Right forelimb (tissue), 1 donor: ENCODE measurements around the gene FHIT.

ENCODE experiments used
- DNase-seq: peaks from one replicate; pipeline ENCODE4 v3.0.0-alpha.2; 2018

The FHIT gene

GRCh38 chr3:59885899-59886400, 1365.3 kb downstream of the FHIT start:
- no peak for DNase-seq

- DNase-seq = no peak
Measured at GRCh38 chr3:59885101-59885500, 1366.2 kb downstream of the FHIT start.

DNA sequence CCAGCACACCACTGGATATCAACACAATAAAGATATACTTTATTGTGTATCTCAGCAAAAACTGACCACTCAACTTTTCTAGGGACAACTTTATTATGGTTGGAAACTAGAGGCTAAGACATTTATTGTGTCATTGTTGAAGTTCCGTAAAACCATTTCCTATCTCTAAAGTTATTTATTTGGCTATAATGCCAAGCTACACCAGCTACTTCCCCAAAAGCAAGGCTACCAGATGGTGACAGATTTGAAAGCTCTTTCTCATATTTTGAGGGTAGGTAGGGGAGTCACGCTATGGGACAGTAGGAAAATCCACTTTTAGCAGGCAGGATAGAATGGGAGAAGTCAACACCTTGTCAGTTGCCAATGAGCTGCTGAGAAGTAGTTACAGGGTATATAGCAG, 1366.8 kb downstream of the FHIT start:
- no peak for DNase-seq

- no peak for DNase-seq
Measured at GRCh38 chr3:59882746-59883145, 1368.5 kb downstream of the FHIT start.

DNA sequence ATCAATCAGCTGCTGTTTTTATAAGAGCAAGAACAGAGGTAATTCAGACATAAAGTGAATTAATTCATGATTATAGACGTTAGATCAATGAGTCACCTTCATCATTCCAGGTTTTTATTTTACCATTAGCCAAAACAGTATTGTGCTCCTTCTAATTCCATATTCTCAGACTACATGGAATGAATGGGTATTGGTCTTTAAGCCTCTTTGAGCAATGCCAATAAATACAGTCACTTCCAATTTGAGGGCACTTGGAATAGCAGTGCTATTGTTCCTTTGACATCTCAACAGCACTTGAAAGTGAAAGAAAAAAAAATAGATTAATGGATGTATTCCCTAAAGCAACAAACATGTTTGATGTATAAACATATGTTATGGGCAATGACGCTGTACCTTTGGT, 1370.5 kb downstream of the FHIT start:
- DNase-seq = no peak

DNA sequence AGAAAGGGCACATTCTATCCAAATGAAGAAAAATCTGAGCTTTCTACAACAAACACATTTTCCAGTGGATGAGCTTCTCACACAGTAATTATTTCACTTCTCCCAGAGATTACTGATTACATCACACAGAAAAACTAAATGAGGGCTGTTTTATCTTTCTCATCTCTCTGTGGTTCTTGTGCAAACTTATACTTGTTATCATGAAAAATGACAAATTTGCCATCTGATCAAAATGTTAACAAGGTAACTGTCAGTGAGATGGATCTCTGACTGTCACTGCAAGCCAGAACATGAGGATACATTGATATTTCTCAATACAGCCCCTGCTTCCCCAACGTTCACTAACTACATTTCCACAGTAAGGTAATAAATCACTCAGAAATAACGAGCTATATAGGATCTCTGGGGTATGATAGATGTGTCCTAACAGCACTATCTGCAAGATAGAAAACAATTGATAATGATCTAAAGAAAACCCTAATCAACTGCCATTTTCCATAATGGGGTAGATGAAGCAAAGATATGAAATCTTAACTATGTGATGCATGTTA, 1372.1 kb downstream of the FHIT start:
- DNase-seq = no peak

DNA sequence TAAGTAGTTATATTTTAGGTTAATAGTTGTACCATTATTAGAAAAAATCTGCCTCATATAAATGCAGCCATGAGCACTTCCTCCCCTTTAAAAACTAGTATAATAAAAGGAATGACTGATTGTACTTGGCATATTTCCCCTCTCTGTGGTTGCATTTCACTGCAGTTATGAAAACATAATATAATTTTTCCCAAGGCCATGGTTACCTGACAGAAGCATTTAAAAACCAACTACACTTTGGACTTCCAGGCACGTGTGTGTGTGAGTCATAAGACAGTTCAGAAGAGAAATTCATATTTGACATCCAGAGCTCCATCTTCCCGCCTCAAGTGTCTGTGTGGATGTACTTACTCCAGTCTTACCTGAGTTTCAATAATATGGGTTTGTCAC, 1373.2 kb downstream of the FHIT start:
- no peak for DNase-seq

- no peak for DNase-seq
Measured at GRCh38 chr3:59877263-59878037, 1373.8 kb downstream of the FHIT start.

- DNase-seq = no peak
Measured at GRCh38 chr3:59876533-59877062, 1374.7 kb downstream of the FHIT start.

- DNase-seq = no peak
Measured at GRCh38 chr3:59873576-59874230, 1377.5 kb downstream of the FHIT start.

- DNase-seq = no peak
Measured at GRCh38 chr3:59872128-59872527, 1379.1 kb downstream of the FHIT start.

GRCh38 chr3:59867185-59868002, 1383.9 kb downstream of the FHIT start:
- DNase-seq = no peak

- no peak for DNase-seq
Measured at GRCh38 chr3:59866076-59866475, 1385.2 kb downstream of the FHIT start.

GRCh38 chr3:59865351-59865750, 1385.9 kb downstream of the FHIT start:
- no peak for DNase-seq

DNA sequence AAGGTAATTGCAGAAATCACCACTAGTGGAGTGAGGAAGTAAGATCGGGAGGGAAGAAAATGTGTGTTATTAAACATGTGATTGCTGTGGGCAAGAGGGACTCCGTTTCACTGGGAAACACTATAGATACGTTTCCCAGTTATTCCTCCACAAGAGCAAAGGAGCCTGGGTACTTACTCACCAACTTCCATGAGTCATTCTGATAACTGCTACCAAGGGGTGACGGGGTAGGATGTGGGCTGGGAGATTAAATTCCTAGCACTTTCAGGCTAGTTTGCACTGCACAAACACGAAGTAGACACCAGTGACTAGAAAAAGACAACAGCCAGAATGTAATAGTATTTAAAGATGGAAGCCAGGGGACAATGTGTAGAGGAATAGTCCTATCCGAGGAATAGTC, 1388.6 kb downstream of the FHIT start:
- no peak for DNase-seq

- peak; percentile 80 for DNase-seq
Measured at GRCh38 chr3:59857589-59858346, 1393.5 kb downstream of the FHIT start.

DNA sequence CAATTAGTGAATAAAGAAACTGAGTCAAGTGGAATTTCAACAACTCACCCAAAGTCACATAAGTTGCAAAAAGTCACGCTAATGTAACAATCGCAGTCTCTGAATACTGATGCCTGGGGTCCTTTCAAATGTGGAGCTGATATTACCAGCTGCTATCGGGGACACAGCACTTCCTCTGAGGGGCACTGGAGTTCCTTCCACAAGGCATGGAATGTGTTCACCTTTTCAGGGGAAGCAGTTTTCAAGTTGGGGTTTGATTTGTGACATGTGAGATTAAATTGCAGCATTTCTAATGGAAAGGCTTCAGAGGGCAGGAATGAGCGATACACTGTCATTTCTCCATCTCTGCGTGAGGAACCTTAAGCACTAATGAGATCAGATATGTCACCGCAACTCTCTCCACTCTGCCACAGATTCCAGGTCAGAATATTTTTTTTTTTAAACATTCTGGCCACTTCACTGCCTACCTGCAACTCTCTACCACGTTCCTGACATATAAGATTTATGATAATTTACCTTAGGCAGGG, 1394.3 kb downstream of the FHIT start:
- no peak for DNase-seq

GRCh38 chr3:59854061-59854709, 1397.1 kb downstream of the FHIT start:
- no peak for DNase-seq

DNA sequence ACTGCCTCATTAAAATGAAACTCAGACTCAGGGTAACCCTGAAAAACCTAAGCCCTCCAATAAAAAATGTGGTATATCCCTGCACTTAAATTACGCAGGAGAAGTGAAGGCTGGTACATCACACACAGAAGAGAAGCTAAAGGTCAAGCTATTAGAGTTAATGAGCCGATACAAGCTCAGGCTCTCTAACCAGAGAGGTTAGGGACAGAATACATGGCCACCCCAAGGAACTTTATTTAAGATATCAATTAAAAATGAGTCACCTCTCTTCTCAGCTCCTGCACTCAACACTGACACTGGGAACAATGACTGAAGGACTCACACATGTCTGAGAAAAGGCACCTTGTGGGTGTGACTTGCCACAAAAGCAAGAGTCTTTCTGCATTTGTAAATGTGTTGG, 1400.8 kb downstream of the FHIT start:
- no peak for DNase-seq

DNA sequence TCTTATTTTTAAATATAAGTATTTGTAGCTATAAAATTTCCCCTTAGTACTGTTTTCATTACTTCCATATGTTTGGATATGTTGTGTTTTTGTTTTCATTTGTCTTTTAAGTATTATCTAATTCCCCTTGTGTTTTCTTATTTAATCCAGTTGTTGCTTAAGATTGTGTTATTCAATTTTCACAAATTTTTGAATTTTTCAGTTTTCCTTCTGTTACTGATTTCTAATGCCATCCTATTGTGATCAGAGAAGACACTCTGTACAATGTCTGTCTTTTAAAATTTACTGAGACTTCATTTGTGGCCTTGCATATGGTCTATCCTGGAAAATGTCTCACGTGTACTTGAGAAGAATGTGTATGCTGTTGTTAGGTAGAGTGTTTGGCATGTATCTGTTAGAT, 1405.9 kb downstream of the FHIT start:
- no peak for DNase-seq

GRCh38 chr3:59843821-59844220, 1407.4 kb downstream of the FHIT start:
- DNase-seq = no peak
